ENCODE results near the gene PRKAG1.

PRKAG1 gene

DNA sequence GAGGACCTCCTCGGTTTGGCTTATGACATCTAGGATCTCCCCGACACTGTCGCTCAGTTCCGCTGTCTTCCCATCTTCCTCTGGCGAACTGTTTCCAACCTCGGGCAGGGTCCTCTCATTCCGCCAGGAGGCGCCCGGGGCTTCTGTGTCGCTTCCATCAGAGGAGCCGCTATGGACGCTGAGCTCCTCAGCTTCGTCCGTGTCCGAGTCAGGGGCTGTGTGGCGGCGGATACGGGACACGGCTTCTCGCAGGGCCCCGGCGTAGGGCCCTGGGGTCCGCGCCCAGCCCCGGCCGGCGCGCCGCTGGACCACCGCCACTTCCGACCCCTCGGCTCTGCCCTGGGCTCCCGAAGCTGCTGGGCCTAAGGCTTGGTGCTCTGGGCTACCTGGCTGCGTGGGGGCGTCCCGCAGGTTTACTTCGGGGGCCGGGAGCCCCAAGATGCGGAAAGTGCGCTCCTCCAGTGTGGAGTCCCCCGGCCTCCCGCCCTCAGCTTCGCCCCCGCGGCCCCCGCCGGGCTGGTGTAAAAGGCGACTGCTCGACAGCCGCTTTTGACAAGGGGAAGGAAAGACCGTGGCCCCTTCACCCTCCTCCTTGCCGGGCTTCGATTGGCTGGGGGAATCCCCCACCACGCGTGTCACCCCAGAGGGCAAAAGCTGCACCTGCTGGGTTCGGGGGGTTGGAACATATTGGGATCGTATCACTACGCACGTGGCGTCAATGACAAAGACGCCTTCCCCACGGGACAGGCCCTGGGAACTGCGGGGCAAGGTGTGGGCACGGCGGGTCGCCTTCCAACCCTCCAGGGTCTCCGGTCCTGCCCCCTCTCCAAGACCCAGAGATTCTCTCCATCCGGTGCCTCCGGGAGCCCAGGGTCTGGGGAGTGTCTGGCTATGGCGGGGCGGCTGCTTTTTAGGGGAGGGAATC is 21.5 kb downstream of the PRKAG1 start:
- in situ Hi-C loops (cut with HindIII; ENCODE audit: low pct_ligation_motif_present, low sequenced_read_pairs), result no loop called here
- Histone ChIP-seq H3K36me3 (replicated peaks) (peaks cover 11% of the 10 kb centered on the region), H3K27ac (no peak overlapping the region), H3K27me3 (replicated peaks) (peaks cover 6% of the 10 kb centered on the region), H3K4me3 (ENCODE audit: low read depth, low read length) (peak overlapping the region; percentile 32)
- peak; percentile 71 for DNase-seq
- TF ChIP-seq CTCF (IDR thresholded peaks at IDR 0.05; ENCODE audit: low read depth, low read length, missing control alignments), result peak; percentile 94

GRCh38 chr12:48995086-48995879 is 23.3 kb downstream of the PRKAG1 start:
- in situ Hi-C loops (cut with HindIII; ENCODE audit: low pct_ligation_motif_present, low sequenced_read_pairs), result no loop called here
- Histone ChIP-seq H3K27ac (no peak overlapping the region), H3K27me3 (replicated peaks) (peaks cover 6% of the 10 kb centered on the region), H3K4me3 (ENCODE audit: low read depth, low read length) (peak overlapping the region; percentile 5), H3K36me3 (replicated peaks) (no peaks in the 10 kb centered on the region)
- peak; percentile 87 for TF ChIP-seq CTCF (IDR thresholded peaks at IDR 0.05; ENCODE audit: low read depth, low read length, missing control alignments)
- peak; percentile 78 for DNase-seq

DNA sequence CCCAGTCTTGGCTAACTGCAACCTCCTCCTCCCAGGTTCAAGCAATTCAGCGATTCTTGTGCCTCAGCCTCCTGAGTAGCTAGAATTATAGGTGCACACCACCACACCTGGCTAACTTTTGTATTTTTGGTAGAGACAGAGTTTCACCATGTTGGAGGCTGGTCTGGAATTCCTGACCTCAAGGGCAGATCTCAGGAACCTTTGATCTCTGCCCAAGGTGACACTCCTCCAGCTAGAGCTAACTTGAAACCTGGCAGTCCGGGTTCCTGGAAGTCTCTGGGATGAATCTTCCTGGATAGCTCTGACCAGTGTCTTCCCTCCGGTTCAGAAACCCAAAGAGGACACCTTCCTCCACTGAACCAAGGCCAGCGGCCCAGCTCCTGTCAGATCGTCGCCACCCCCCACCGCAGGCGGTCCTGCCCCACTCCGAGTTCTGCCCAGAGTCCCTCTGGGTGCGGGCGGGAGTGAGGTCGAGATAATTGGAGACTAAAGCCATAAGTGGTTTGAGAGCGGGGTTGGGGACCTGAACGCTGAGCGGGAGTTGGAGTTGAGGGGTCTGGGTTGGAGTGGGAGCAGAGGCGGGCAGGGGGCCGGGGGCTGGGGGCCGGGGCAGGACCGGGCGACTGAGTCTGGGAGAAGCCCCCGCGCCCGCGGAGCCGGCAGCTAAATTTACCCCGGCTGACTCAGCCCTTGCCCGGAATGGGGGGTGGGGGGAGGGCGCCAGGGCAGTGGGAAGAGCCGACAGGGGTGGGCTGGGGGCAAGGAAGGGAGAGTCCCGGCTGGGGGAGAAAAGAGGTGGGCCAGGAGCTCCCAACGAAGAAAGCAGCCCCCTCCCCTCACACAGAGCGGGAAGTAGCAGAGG is 24.1 kb downstream of the PRKAG1 start:
- no peak for DNase-seq
- in situ Hi-C loops (cut with HindIII; ENCODE audit: low pct_ligation_motif_present, low sequenced_read_pairs), result no loop called here
- H3K36me3 ChIP-seq (replicated peaks), result no peaks in the 10 kb centered on the region
- peaks cover 6% of the 10 kb centered on the region for H3K27me3 ChIP-seq (replicated peaks)
- H3K27ac ChIP-seq, result no peak overlapping the region
- H3K4me3 ChIP-seq (ENCODE audit: low read depth, low read length), result no peak overlapping the region
- no peak for TF ChIP-seq CTCF (IDR thresholded peaks at IDR 0.05; ENCODE audit: low read depth, low read length, missing control alignments)

GRCh38 chr12:48993787-48994186 is 24.8 kb downstream of the PRKAG1 start:
- Histone ChIP-seq H3K4me3 (ENCODE audit: low read depth, low read length) (no peak overlapping the region), H3K27ac (no peak overlapping the region), H3K36me3 (replicated peaks) (no peaks in the 10 kb centered on the region), H3K27me3 (replicated peaks) (peaks cover 11% of the 10 kb centered on the region)
- no peak for TF ChIP-seq CTCF (IDR thresholded peaks at IDR 0.05; ENCODE audit: low read depth, low read length, missing control alignments)
- no peak for DNase-seq
- in situ Hi-C loops (cut with HindIII; ENCODE audit: low pct_ligation_motif_present, low sequenced_read_pairs), result no loop called here

DNA sequence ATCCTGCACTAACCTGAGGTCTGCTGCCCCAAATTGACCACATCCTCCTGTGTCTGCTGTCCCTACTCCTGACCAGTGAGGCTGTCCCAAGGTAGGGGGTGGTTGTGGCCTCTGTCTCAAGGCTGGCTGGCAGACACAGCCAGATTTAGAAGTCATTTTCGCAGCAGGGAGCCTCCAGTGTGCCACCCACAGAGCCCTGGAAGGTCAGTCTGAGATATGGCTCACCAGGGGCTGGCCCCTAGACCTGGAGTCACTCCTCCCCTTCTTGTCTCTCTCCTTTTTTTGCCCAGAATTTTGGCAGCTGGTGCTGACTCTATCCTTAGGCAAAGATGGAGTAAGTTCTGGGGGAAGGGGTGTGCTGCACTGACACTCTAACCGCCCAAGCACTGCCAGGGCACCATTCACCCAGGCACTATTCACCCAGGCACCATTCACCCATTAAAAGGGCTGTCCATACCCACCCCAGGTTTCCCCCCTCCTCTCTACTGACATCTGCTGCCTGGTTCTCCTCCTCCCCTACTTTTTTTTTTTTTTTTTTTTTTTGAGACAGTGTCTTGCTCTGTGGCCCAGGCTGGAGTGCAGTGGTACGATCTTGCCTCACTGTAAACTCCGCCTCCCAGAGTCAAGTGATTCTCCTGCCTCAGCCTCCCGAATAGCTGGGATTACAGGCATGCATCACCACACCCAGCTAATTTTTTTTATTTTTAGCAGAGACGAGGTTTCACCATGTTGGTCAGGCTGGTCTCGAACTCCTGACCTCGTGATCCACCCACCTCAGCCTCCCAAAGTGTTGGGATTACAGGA is 27.1 kb downstream of the PRKAG1 start:
- in situ Hi-C loops (cut with HindIII; ENCODE audit: low pct_ligation_motif_present, low sequenced_read_pairs), result no loop called here
- no peak for TF ChIP-seq CTCF (IDR thresholded peaks at IDR 0.05; ENCODE audit: low read depth, low read length, missing control alignments)
- H3K27me3 ChIP-seq (replicated peaks), result peaks cover 21% of the 10 kb centered on the region

More for the DNA sequence above, 27.1 kb downstream of the PRKAG1 start:
- H3K27ac ChIP-seq, result no peak overlapping the region
- no peak overlapping the region for H3K4me3 ChIP-seq (ENCODE audit: low read depth, low read length)
- H3K36me3 ChIP-seq (replicated peaks), result no peaks in the 10 kb centered on the region
- no peak for DNase-seq
